ENCODE measurements around the gene NOP10. TPM values are rescaled to one million over a fixed set of nuclear protein-coding genes. Genes with fewer than 3 reads are reported as not detected.
"Not testable (repeated sequence)": the region's sequence is repeated elsewhere in the genome, so short reads cannot be mapped to it uniquely, and the experiment has no call there.

NOP10 gene
- 125 TPM for total RNA-seq

- peak; percentile 90 to 94 (median 93) for DNase-seq (ENCODE audit: low read depth in 2 of 3, low spot score in 2 of 3)
Measured at GRCh38 chr15:34342737-34343575, at the start of gene NOP10, which contains the start of gene NUTM1. Gene NOP10 (minus strand): TSS chr15:34343136. CDS start chr15:34343073, 63 bp downstream. Gene NUTM1 (plus strand): TSS chr15:34343315. CDS start chr15:34343697, 382 bp downstream.

GRCh38 chr15:34389594-34390086 lies 46.7 kb upstream of the NOP10 start:
- not testable (repeated sequence) for DNase-seq (ENCODE audit: low read depth in 2 of 3, low spot score in 2 of 3)

- not testable (repeated sequence) for DNase-seq (ENCODE audit: low read depth in 2 of 3, low spot score in 2 of 3)
Measured at GRCh38 chr15:34381829-34382521, 39.0 kb upstream of the NOP10 start.

GRCh38 chr15:34380491-34380890 lies 37.6 kb upstream of the NOP10 start:
- not testable (repeated sequence) for DNase-seq (ENCODE audit: low read depth in 2 of 3, low spot score in 2 of 3)

GRCh38 chr15:34376856-34377255 lies 33.9 kb upstream of the NOP10 start:
- no peak for DNase-seq (ENCODE audit: low read depth in 2 of 3, low spot score in 2 of 3)

GRCh38 chr15:34375541-34375940 lies 32.6 kb upstream of the NOP10 start:
- DNase-seq (ENCODE audit: low read depth in 2 of 3, low spot score in 2 of 3) = not testable (repeated sequence)

GRCh38 chr15:34374816-34375215 lies 31.9 kb upstream of the NOP10 start:
- no peak for DNase-seq (ENCODE audit: low read depth in 2 of 3, low spot score in 2 of 3)

GRCh38 chr15:34373951-34374350 lies 31.0 kb upstream of the NOP10 start:
- DNase-seq (ENCODE audit: low read depth in 2 of 3, low spot score in 2 of 3) = no peak

- DNase-seq (ENCODE audit: low read depth in 2 of 3, low spot score in 2 of 3) = no peak
Measured at GRCh38 chr15:34370643-34371042, 27.7 kb upstream of the NOP10 start.

GRCh38 chr15:34370129-34370528 lies 27.2 kb upstream of the NOP10 start:
- no peak for DNase-seq (ENCODE audit: low read depth in 2 of 3, low spot score in 2 of 3)

- DNase-seq (ENCODE audit: low read depth in 2 of 3, low spot score in 2 of 3) = peak; percentile 84 to 93 (median 90)
Measured at GRCh38 chr15:34367101-34368081, 24.5 kb upstream of the NOP10 start, which contains the start of gene LPCAT4. Gene LPCAT4 (minus strand): TSS chr15:34367196. CDS start chr15:34367100, 96 bp downstream.

GRCh38 chr15:34366271-34367065 lies 23.5 kb upstream of the NOP10 start:
- peak in 1 of 3 donors; percentile 27 for DNase-seq (ENCODE audit: low read depth in 2 of 3, low spot score in 2 of 3)

GRCh38 chr15:34365836-34366235 lies 22.9 kb upstream of the NOP10 start:
- no peak for DNase-seq (ENCODE audit: low read depth in 2 of 3, low spot score in 2 of 3)

GRCh38 chr15:34365091-34365825 lies 22.3 kb upstream of the NOP10 start:
- peak in 1 of 3 donors; percentile 36 for DNase-seq (ENCODE audit: low read depth in 2 of 3, low spot score in 2 of 3)

- no peak for DNase-seq (ENCODE audit: low read depth in 2 of 3, low spot score in 2 of 3)
Measured at GRCh38 chr15:34364041-34364440, 21.1 kb upstream of the NOP10 start.

GRCh38 chr15:34362047-34362773 lies 19.3 kb upstream of the NOP10 start:
- DNase-seq (ENCODE audit: low read depth in 2 of 3, low spot score in 2 of 3) = no peak

- DNase-seq (ENCODE audit: low read depth in 2 of 3, low spot score in 2 of 3) = no peak
Measured at GRCh38 chr15:34361278-34361677, 18.3 kb upstream of the NOP10 start.

GRCh38 chr15:34360298-34360697 lies 17.4 kb upstream of the NOP10 start:
- no peak for DNase-seq (ENCODE audit: low read depth in 2 of 3, low spot score in 2 of 3)

Measured in hematopoietic multipotent progenitor cell (in vitro differentiated cells).